ENCODE results near the gene PIP4P1. TPM values are rescaled to one million over a fixed set of nuclear protein-coding genes. Genes with fewer than 3 reads are reported as not detected.

Gene PIP4P1
- total and polyA plus RNA-seq, 10 of the 15 experiments (the other 5 are each of a cell fraction or from before 2014, with no cell fraction given): 19.1 to 47.4 (median 39.7) TPM

GRCh38 chr14:20461225-20462141, at the start of gene PIP4P1 (continued):
- no peak for TF ChIP-seq E4F1 (IDR thresholded peaks at IDR 0.05; ENCODE audit: borderline replicate concordance, partially characterized antibody)
- TF ChIP-seq BACH1 (IDR thresholded peaks at IDR 0.05; ENCODE audit: borderline replicate concordance): peak; percentile 54
- no peak for TF ChIP-seq ESRRA (IDR thresholded peaks at IDR 0.05; ENCODE audit: low read length)
- peak; percentile 100 for TF ChIP-seq RAD51 (IDR thresholded peaks at IDR 0.05)
- TF ChIP-seq MYB (IDR thresholded peaks at IDR 0.05; ENCODE audit: borderline replicate concordance, low read depth, low read length): no peak
- no peak for TF ChIP-seq GABPA (IDR thresholded peaks at IDR 0.05; ENCODE audit: low read depth)
- TF ChIP-seq SREBF1 (IDR thresholded peaks at IDR 0.05; ENCODE audit: low read length): peak; percentile 35; the same call in 1 of the 2 replicates
- TF ChIP-seq, protein P1, sequence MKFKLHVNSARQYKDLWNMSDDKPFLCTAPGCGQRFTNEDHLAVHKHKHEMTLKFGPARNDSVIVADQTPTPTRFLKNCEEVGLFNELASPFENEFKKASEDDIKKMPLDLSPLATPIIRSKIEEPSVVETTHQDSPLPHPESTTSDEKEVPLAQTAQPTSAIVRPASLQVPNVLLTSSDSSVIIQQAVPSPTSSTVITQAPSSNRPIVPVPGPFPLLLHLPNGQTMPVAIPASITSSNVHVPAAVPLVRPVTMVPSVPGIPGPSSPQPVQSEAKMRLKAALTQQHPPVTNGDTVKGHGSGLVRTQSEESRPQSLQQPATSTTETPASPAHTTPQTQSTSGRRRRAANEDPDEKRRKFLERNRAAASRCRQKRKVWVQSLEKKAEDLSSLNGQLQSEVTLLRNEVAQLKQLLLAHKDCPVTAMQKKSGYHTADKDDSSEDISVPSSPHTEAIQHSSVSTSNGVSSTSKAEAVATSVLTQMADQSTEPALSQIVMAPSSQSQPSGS (IDR thresholded peaks at IDR 0.05; ENCODE audit: low read length): peak; percentile 34; the same call in 1 of the 2 replicates
- TF ChIP-seq, protein P2, sequence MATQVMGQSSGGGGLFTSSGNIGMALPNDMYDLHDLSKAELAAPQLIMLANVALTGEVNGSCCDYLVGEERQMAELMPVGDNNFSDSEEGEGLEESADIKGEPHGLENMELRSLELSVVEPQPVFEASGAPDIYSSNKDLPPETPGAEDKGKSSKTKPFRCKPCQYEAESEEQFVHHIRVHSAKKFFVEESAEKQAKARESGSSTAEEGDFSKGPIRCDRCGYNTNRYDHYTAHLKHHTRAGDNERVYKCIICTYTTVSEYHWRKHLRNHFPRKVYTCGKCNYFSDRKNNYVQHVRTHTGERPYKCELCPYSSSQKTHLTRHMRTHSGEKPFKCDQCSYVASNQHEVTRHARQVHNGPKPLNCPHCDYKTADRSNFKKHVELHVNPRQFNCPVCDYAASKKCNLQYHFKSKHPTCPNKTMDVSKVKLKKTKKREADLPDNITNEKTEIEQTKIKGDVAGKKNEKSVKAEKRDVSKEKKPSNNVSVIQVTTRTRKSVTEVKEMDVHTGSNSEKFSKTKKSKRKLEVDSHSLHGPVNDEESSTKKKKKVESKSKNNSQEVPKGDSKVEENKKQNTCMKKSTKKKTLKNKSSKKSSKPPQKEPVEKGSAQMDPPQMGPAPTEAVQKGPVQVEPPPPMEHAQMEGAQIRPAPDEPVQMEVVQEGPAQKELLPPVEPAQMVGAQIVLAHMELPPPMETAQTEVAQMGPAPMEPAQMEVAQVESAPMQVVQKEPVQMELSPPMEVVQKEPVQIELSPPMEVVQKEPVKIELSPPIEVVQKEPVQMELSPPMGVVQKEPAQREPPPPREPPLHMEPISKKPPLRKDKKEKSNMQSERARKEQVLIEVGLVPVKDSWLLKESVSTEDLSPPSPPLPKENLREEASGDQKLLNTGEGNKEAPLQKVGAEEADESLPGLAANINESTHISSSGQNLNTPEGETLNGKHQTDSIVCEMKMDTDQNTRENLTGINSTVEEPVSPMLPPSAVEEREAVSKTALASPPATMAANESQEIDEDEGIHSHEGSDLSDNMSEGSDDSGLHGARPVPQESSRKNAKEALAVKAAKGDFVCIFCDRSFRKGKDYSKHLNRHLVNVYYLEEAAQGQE (IDR thresholded peaks at IDR 0.05; ENCODE audit: low read depth, low read length): no peak
- TF ChIP-seq USF2 (IDR thresholded peaks at IDR 0.05; ENCODE audit: borderline replicate concordance, low read depth, low read length): peak; percentile 100
- peak; percentile 88 for TF ChIP-seq PKNOX1 (IDR thresholded peaks at IDR 0.05)
- peak; percentile 95 for TF ChIP-seq NFYB (IDR thresholded peaks at IDR 0.05; ENCODE audit: insufficient read depth, low read depth, low read length)
- peak; percentile 66 for TF ChIP-seq HDGF (IDR thresholded peaks at IDR 0.05)
- no peak; the same call in 1 of the 2 replicates for TF ChIP-seq SMARCA5 (IDR thresholded peaks at IDR 0.05)
- TF ChIP-seq, protein P3, sequence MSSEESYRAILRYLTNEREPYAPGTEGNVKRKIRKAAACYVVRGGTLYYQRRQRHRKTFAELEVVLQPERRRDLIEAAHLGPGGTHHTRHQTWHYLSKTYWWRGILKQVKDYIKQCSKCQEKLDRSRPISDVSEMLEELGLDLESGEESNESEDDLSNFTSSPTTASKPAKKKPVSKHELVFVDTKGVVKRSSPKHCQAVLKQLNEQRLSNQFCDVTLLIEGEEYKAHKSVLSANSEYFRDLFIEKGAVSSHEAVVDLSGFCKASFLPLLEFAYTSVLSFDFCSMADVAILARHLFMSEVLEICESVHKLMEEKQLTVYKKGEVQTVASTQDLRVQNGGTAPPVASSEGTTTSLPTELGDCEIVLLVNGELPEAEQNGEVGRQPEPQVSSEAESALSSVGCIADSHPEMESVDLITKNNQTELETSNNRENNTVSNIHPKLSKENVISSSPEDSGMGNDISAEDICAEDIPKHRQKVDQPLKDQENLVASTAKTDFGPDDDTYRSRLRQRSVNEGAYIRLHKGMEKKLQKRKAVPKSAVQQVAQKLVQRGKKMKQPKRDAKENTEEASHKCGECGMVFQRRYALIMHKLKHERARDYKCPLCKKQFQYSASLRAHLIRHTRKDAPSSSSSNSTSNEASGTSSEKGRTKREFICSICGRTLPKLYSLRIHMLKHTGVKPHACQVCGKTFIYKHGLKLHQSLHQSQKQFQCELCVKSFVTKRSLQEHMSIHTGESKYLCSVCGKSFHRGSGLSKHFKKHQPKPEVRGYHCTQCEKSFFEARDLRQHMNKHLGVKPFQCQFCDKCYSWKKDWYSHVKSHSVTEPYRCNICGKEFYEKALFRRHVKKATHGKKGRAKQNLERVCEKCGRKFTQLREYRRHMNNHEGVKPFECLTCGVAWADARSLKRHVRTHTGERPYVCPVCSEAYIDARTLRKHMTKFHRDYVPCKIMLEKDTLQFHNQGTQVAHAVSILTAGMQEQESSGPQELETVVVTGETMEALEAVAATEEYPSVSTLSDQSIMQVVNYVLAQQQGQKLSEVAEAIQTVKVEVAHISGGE (CRISPR knock-in tag; IDR thresholded peaks at IDR 0.05): peak; percentile 46
